ENCODE measurements around the gene ADGB.

Gene ADGB

GRCh38 chr6:146857180-146857979 lies 258.6 kb downstream of the ADGB start:
- peak; percentile 88 for DNase-seq (ENCODE audit: extremely low read depth, low read depth)
- peak; percentile 97 for TF ChIP-seq CTCF (IDR thresholded peaks at IDR 0.05; ENCODE audit: low read depth, low read length)

- no peak for DNase-seq (ENCODE audit: extremely low read depth, low read depth)
- TF ChIP-seq CTCF (IDR thresholded peaks at IDR 0.05; ENCODE audit: low read depth, low read length) = no peak
Measured at GRCh38 chr6:146857980-146858347, 259.2 kb downstream of the ADGB start.

- TF ChIP-seq CTCF (IDR thresholded peaks at IDR 0.05; ENCODE audit: low read depth, low read length) = no peak
- no peak for DNase-seq (ENCODE audit: extremely low read depth, low read depth)
Measured at GRCh38 chr6:146859206-146859605, 260.4 kb downstream of the ADGB start.

GRCh38 chr6:146859795-146860495 lies 261.2 kb downstream of the ADGB start:
- TF ChIP-seq CTCF (IDR thresholded peaks at IDR 0.05; ENCODE audit: low read depth, low read length) = no peak
- no peak for DNase-seq (ENCODE audit: extremely low read depth, low read depth)

- TF ChIP-seq CTCF (IDR thresholded peaks at IDR 0.05; ENCODE audit: low read depth, low read length) = no peak
- DNase-seq (ENCODE audit: extremely low read depth, low read depth) = no peak
Measured at GRCh38 chr6:146860583-146860982, 261.8 kb downstream of the ADGB start.

GRCh38 chr6:146861029-146861563 lies 262.3 kb downstream of the ADGB start:
- no peak for DNase-seq (ENCODE audit: extremely low read depth, low read depth)
- TF ChIP-seq CTCF (IDR thresholded peaks at IDR 0.05; ENCODE audit: low read depth, low read length) = no peak

- no peak for TF ChIP-seq CTCF (IDR thresholded peaks at IDR 0.05; ENCODE audit: low read depth, low read length)
- no peak for DNase-seq (ENCODE audit: extremely low read depth, low read depth)
Measured at GRCh38 chr6:146861716-146862115, 262.9 kb downstream of the ADGB start.

All from AG09319 (cell line).